Peyer's patch (tissue), 4 donors: ENCODE results near the gene SLC39A1.

Experiments
- POLR2A ChIP-seq, 2 donors: fragments of 450-650 bp; IDR thresholded peaks; one replicate each; pipeline ENCODE4 v1.5.1; 2017; ENCODE audit warnings: antibody characterized with exemption in 2 of 2, mild to moderate bottlenecking in 2 of 2, moderate library complexity in 2 of 2
- TF ChIP-seq, protein P1 (sequence below), 6 experiments: fragments of 450-650 bp in 4 of 6; fragments of 200-600 bp in 2 of 6; sonication (generic) in 1 of 6; IDR thresholded peaks; one replicate each; pipeline ENCODE4 v1.5.1; 2017 to 2019; ENCODE audit warnings: antibody characterized with exemption in 6 of 6, mild to moderate bottlenecking in 3 of 6, moderate library complexity in 1 of 6

DNA sequence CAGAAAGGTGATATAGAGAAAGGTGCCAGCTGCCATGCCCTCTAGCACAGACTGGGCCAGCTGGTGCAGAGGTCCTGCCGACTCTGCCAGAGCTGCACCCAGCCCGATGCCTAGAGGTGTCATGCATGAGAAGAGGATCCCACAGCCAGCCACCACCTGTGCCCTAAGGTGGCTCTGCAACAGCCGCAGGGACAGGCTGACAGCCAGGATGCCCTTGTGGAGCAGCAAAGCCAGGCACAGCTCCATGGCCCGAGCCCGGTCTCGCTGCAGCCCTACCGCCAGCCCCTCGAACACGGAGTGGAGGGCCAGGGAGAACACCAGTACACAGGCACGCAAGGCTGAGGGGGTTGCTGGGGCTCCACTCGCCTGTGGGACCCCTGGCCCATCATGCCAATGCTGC lies 3.1 kb downstream of the SLC39A1 start:
- TF ChIP-seq, protein P1, sequence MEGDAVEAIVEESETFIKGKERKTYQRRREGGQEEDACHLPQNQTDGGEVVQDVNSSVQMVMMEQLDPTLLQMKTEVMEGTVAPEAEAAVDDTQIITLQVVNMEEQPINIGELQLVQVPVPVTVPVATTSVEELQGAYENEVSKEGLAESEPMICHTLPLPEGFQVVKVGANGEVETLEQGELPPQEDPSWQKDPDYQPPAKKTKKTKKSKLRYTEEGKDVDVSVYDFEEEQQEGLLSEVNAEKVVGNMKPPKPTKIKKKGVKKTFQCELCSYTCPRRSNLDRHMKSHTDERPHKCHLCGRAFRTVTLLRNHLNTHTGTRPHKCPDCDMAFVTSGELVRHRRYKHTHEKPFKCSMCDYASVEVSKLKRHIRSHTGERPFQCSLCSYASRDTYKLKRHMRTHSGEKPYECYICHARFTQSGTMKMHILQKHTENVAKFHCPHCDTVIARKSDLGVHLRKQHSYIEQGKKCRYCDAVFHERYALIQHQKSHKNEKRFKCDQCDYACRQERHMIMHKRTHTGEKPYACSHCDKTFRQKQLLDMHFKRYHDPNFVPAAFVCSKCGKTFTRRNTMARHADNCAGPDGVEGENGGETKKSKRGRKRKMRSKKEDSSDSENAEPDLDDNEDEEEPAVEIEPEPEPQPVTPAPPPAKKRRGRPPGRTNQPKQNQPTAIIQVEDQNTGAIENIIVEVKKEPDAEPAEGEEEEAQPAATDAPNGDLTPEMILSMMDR (IDR thresholded peaks at IDR 0.05) = no peak
- no peak for TF ChIP-seq POLR2A (IDR thresholded peaks at IDR 0.05)
